ENCODE results near the gene ERGIC1. TPM values are rescaled to one million over a fixed set of nuclear protein-coding genes. Genes with fewer than 3 reads are reported as not detected.

The ERGIC1 gene
- total and polyA plus RNA-seq, 2 of the 8 experiments (the other 6 are each of a cell fraction or from before 2014, with no cell fraction given) = 95.3 to 106 TPM

DNA sequence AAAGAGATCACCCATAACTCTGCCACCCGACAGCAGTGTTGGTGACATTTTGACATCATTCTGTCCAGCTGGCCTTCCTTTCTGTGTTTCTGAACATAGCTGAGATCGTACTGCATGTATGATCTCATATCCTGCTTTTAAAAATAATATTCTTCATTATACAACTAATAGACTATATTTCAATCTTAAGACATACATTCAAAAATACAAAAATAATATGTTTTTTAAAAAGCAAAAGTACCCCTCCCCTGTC is 77.5 kb downstream of the ERGIC1 start:
- H3K23me2 ChIP-seq (ENCODE audit: low read depth, low read length) = no peaks in the 10 kb centered on the region
- H4K5ac ChIP-seq (ENCODE audit: insufficient read length, low read depth, low read length) = no peak overlapping the region
- no peak for DNase-seq (ENCODE audit: low read depth in 1 of 2, low spot score in 2 of 2)
- no peak overlapping the region for H2BK120ac ChIP-seq (replicated peaks; ENCODE audit: low read depth, low read length)
- no peak overlapping the region for H3K23ac ChIP-seq (ENCODE audit: insufficient read length)
- H3K27me3 ChIP-seq (replicated peaks in 1 of 4; ENCODE audit: control insufficient read depth in 3 of 4, extremely low read depth in 1 of 4, insufficient read depth in 3 of 4, low read length in 3 of 4) = no peaks in the 10 kb centered on the region
- H2AFZ ChIP-seq (ENCODE audit: low read length) = no peak overlapping the region
- CTCF ChIA-PET (ENCODE audit: partially characterized antibody) = interaction anchor here (1.2 to 2.1 kb wide), 2 partner anchors 192 to 197 kb away, joined by 4 to 12 read pairs; no protein-coding TSS in a partner anchor
- H2BK5ac ChIP-seq (ENCODE audit: low read depth, low read length) = no peak overlapping the region
- no peak overlapping the region for H3K4ac ChIP-seq (replicated peaks; ENCODE audit: insufficient read length, low read depth, low read length)
- no peak overlapping the region for H2BK12ac ChIP-seq (ENCODE audit: low read depth, low read length)
- no peaks in the 10 kb centered on the region for H3K9me3 ChIP-seq (ENCODE audit: insufficient read depth in 2 of 2, low read depth in 1 of 2, low read length in 1 of 2)
- no peak for FAIRE-seq
- H2BK15ac ChIP-seq (ENCODE audit: low read length) = no peak overlapping the region
- no peak overlapping the region for H2AK5ac ChIP-seq (ENCODE audit: low read depth, low read length)
- H3K14ac ChIP-seq (ENCODE audit: insufficient read length) = no peak overlapping the region
- no peak overlapping the region for H3K56ac ChIP-seq (replicated peaks; ENCODE audit: insufficient read length, low read depth, low read length)
- peaks cover 0 to 4% (median 2%) of the 10 kb centered on the region in 4 experiments; a peak in 3 of 7 replicates for H3K4me1 ChIP-seq (replicated peaks in 1 of 4; ENCODE audit: control insufficient read depth in 3 of 4, insufficient read depth in 4 of 4, low read length in 3 of 4)
- no peak overlapping the region for H2BK20ac ChIP-seq (ENCODE audit: low read length)
- no peak overlapping the region for H4K91ac ChIP-seq (replicated peaks; ENCODE audit: insufficient read length, low read length)
- WGBS, 2 experiments (ENCODE audit: extremely low coverage in 1 of 2, insufficient coverage in 1 of 2, insufficient read length in 1 of 2, insufficient replicate concordance in 2 of 2, low coverage in 1 of 2, low lambda C conversion rate in 2 of 2, missing lambda C conversion rate in 1 of 2) = 80% methylated on average over 2 of the region's 2 CpGs; no CpG with 5 or more reads in 1 of the 2 experiments
- H3K9ac ChIP-seq (replicated peaks in 1 of 4; ENCODE audit: extremely low read depth in 1 of 4, low read depth in 3 of 4, low read length in 3 of 4) = no peak overlapping the region
- H3K79me2 ChIP-seq (ENCODE audit: control insufficient read depth in 1 of 2, insufficient read depth in 2 of 2, low read length in 2 of 2) = no peaks in the 10 kb centered on the region
- no peaks in the 10 kb centered on the region for H3K79me1 ChIP-seq (ENCODE audit: low read depth, low read length)
- no peak overlapping the region for H3K4me2 ChIP-seq (ENCODE audit: insufficient read depth in 1 of 2, low read depth in 2 of 2, low read length in 2 of 2)
- POLR2A ChIA-PET (ENCODE audit: partially characterized antibody) = no interaction called here
- no peak overlapping the region for H4K8ac ChIP-seq (ENCODE audit: extremely low read depth, insufficient read depth, low read length)
- peaks cover 12 to 39% (median 26%) of the 10 kb centered on the region in 4 experiments; a peak in 7 of 8 replicates for H3K36me3 ChIP-seq (ENCODE audit: control insufficient read depth in 2 of 4, insufficient read depth in 4 of 4, low read length in 3 of 4)
- no peak overlapping the region for H3K4me3 ChIP-seq (ENCODE audit: extremely low read depth in 1 of 4, insufficient read depth in 2 of 4, low read depth in 3 of 4, low read length in 4 of 4)
- H3K18ac ChIP-seq (ENCODE audit: extremely low read depth, low read length) = no peak overlapping the region
- H3K27ac ChIP-seq (ENCODE audit: low read depth, low read length) = no peak overlapping the region
- H4K20me1 ChIP-seq (replicated peaks in 1 of 2; ENCODE audit: control insufficient read depth in 1 of 2, insufficient read depth in 2 of 2, low read length in 2 of 2) = peaks cover 6 to 11% of the 10 kb centered on the region in 2 experiments
- TF ChIP-seq HDAC2 (IDR thresholded peaks at IDR 0.05; ENCODE audit: borderline replicate concordance in 1 of 2, low read depth in 2 of 2, low read length in 2 of 2) (no peak), HDAC6 (IDR thresholded peaks at IDR 0.05; ENCODE audit: low read depth, low read length) (no peak), MAFK (IDR thresholded peaks at IDR 0.05; ENCODE audit: low read depth, low read length) (no peak)
